GM23338 (cell line): ENCODE measurements around the gene TMEM174. TPM values are rescaled to one million over a fixed set of nuclear protein-coding genes. Genes with fewer than 3 reads are reported as not detected.
A peak's percentile ranks its signal among the peaks of the same experiment; 100 is the strongest.

ENCODE experiments used
- ATAC-seq: fragments of 200-7000 bp; cut with Tn5 transposase; 3 replicates; pipeline ENCODE4 v1.9.1; 2020
- DNase-seq: peaks from one replicate; pipeline ENCODE4 v3.0.0-alpha.2; 2015; ENCODE audit warnings: low spot score
- H2AFZ ChIP-seq: fragments of 200-600 bp; sonication (generic); 2 replicates; pipeline ENCODE4 v1.8.0; 2016; ENCODE audit warnings: antibody characterized with exemption, mild to moderate bottlenecking, moderate library complexity
- H3F3A ChIP-seq: fragments of 200-600 bp; sonication (generic); replicated peaks from 2 replicates; pipeline ENCODE4 v1.8.0; 2017; ENCODE audit warnings: antibody characterized with exemption, mixed run types, low read depth
- H3K27ac ChIP-seq: fragments of 200-600 bp; sonication (generic); 2 replicates; pipeline ENCODE4 v1.6.1; 2016; ENCODE audit warnings: low read depth
- H3K27me3 ChIP-seq: fragments of 200-600 bp; sonication (generic); 2 replicates; pipeline ENCODE4 v1.8.0; 2016; ENCODE audit warnings: mild to moderate bottlenecking, mixed run types, moderate library complexity; ENCODE audit not compliant: insufficient read depth
- H3K36me3 ChIP-seq: fragments of 200-600 bp; sonication (generic); 2 replicates; pipeline ENCODE4 v1.8.0; 2016; ENCODE audit warnings: mild to moderate bottlenecking; ENCODE audit not compliant: insufficient read depth
- H3K4me1 ChIP-seq: fragments of 200-600 bp; sonication (generic); 2 replicates; pipeline ENCODE4 v1.8.0; 2016; ENCODE audit warnings: mild to moderate bottlenecking, moderate library complexity; ENCODE audit not compliant: insufficient read depth
- H3K4me2 ChIP-seq: fragments of 200-600 bp; sonication (generic); 2 replicates; pipeline ENCODE4 v1.7.1; 2017; ENCODE audit warnings: mixed run types
- H3K4me3 ChIP-seq: fragments of 200-600 bp; sonication (generic); 2 replicates; pipeline ENCODE4 v1.6.1; 2016; ENCODE audit warnings: mixed run types
- H3K79me2 ChIP-seq: fragments of 200-600 bp; sonication (generic); replicated peaks from 2 replicates; pipeline ENCODE4 v1.8.0; 2017; ENCODE audit warnings: mild to moderate bottlenecking; ENCODE audit not compliant: insufficient read depth
- H3K9me2 ChIP-seq: fragments of 200-600 bp; sonication (generic); 2 replicates; pipeline ENCODE4 v1.8.0; 2017; ENCODE audit not compliant: insufficient read depth
- H4K20me1 ChIP-seq: fragments of 200-600 bp; sonication (generic); replicated peaks from 2 replicates; pipeline ENCODE4 v1.8.0; 2017; ENCODE audit warnings: mild to moderate bottlenecking; ENCODE audit not compliant: insufficient read depth
- H3K27ac Mint-ChIP-seq: 2 replicates; pipeline ENCODE4 v1.8.0; 2020; ENCODE audit warnings: inconsistent platforms, mild to moderate bottlenecking, moderate library complexity, mixed read lengths
- H3K27me3 Mint-ChIP-seq: 3 replicates; pipeline ENCODE4 v1.8.0; 2022; ENCODE audit warnings: low read depth, mild to moderate bottlenecking, moderate library complexity, mixed read lengths, inconsistent platforms; ENCODE audit not compliant: insufficient read depth, poor library complexity
- H3K36me3 Mint-ChIP-seq: 3 replicates; pipeline ENCODE4 v1.8.0; 2021; ENCODE audit warnings: low read depth, mild to moderate bottlenecking, inconsistent platforms, moderate library complexity, mixed read lengths
- H3K4me1 Mint-ChIP-seq: 3 replicates; pipeline ENCODE4 v1.8.0; 2020; ENCODE audit warnings: mild to moderate bottlenecking, inconsistent platforms, mixed read lengths
- H3K4me3 Mint-ChIP-seq: 3 replicates; pipeline ENCODE4 v1.8.0; 2021; ENCODE audit warnings: moderate library complexity, mild to moderate bottlenecking, inconsistent platforms, mixed read lengths
- H3K9me3 Mint-ChIP-seq: 3 replicates; pipeline ENCODE4 v1.8.0; 2020; ENCODE audit warnings: moderate library complexity, mild to moderate bottlenecking, inconsistent platforms, mixed read lengths
- EZH2 ChIP-seq: fragments of 200-600 bp; sonication (generic); IDR thresholded peaks from one replicate; pipeline ENCODE4 v1.8.0; 2017; ENCODE audit warnings: antibody characterized with exemption, mild to moderate bottlenecking, low read depth; ENCODE audit not compliant: unreplicated experiment
- NANOG ChIP-seq: IDR thresholded peaks from 2 replicates; pipeline ENCODE4 v1.6.1; 2016; ENCODE audit warnings: antibody characterized with exemption, borderline replicate concordance
- polyA plus RNA-seq: library from polyadenylated mRNA; unstranded; fragments of >200 nt; fragmentation: Nextera tagmentation; extraction: Ambion mirVana; gene quantifications from 2 replicates; pipeline ENCODE4 v1.2.1, GENCODE V29; 2016
- total RNA-seq: library from RNA; depleted of rRNA; stranded (reverse); fragments of >200 nt; shearing (Covaris generic); gene quantifications from 2 replicates; pipeline ENCODE4 v1.2.3, GENCODE V29; 2014
- TF ChIP-seq, protein P1 (sequence below), 2 experiments: fragments of 200-600 bp in 1 of 2; sonication (generic) in 1 of 2; conservative IDR thresholded peaks; 2 replicates each; pipeline versions ENCODE4 v1.5.1 to v1.6.1; 2016 to 2017; ENCODE audit warnings: antibody characterized with exemption in 2 of 2, low read depth in 2 of 2, mild to moderate bottlenecking in 2 of 2, moderate library complexity in 1 of 2
- TF ChIP-seq, protein P2 (sequence below): fragments of 250-450 bp; sonication (Bioruptor Pico); IDR thresholded peaks from 2 replicates; pipeline ENCODE4 v1.5.0; 2020; ENCODE audit warnings: mild to moderate bottlenecking, moderate library complexity

The TMEM174 gene
- total and polyA plus RNA-seq, 2 experiments from 2014 or later: not detected

DNA sequence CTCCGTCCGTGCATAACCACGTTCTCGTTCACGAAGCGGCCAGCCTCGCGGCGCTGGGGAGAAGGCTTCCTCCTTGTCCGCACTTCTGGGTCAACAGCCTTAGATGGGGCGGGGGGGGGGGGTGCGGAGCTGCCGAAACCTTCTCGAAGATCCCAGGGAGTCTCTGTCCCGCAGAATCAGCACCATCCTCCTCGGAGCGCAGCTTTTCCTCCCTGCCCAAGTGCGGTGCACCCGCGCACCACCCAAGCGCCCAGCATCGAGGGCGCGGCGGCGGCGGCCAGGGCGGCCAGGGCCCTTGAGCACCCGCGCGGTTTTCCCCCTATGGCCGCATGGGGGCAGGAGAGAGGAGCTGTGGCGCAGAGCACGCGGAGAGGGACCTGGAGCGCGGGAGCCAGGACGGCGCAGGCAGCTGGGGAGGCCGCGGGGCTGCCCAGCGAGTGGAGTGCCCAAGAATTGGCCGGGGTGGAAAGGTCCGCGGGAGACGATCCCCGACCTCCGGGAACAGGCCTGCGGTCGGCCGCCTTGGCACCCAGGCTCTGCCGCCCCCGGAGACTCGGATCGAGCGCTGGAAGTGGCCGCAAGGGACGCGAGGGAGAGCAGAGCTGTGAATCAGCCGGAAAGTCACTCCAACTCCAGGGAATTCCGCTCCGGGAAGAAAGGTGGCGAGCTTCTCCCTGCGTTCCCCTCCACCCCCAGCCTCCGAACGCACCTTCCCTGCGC, 43.1 kb downstream of the TMEM174 start:
- Histone ChIP-seq H4K20me1 (0 out of 2 replicates have a peak, but pooled peaks cover 2% of the 10 kb centered on the region), H3K79me2 (no peaks in the 10 kb centered on the region), H3F3A (0 out of 2 replicates have a peak, but pooled peaks cover 6% of the 10 kb centered on the region), H3K4me3 (peak overlapping the region; percentile 62), H3K36me3 (no peaks in the 10 kb centered on the region), H3K9me2 (peaks cover 6% of the 10 kb centered on the region; the same call in 1 of the 2 replicates), H3K27ac (no peak overlapping the region), H2AFZ (peak overlapping the region; percentile 92), H3K27me3 (peaks cover 74% of the 10 kb centered on the region), H3K4me1 (peaks cover 25% of the 10 kb centered on the region), H3K4me2 (peak overlapping the region; percentile 90)
- H3K27me3 Mint-ChIP-seq: peaks cover 63% of the 10 kb centered on the region
- TF ChIP-seq, protein P1, sequence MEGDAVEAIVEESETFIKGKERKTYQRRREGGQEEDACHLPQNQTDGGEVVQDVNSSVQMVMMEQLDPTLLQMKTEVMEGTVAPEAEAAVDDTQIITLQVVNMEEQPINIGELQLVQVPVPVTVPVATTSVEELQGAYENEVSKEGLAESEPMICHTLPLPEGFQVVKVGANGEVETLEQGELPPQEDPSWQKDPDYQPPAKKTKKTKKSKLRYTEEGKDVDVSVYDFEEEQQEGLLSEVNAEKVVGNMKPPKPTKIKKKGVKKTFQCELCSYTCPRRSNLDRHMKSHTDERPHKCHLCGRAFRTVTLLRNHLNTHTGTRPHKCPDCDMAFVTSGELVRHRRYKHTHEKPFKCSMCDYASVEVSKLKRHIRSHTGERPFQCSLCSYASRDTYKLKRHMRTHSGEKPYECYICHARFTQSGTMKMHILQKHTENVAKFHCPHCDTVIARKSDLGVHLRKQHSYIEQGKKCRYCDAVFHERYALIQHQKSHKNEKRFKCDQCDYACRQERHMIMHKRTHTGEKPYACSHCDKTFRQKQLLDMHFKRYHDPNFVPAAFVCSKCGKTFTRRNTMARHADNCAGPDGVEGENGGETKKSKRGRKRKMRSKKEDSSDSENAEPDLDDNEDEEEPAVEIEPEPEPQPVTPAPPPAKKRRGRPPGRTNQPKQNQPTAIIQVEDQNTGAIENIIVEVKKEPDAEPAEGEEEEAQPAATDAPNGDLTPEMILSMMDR (conservative IDR thresholded peaks at IDR 0.05; ENCODE audit: low read depth in 2 of 2): peak; percentile 65 to 84
- TF ChIP-seq EZH2: peak; percentile 48
- TF ChIP-seq NANOG: no peak
- TF ChIP-seq, protein P2, sequence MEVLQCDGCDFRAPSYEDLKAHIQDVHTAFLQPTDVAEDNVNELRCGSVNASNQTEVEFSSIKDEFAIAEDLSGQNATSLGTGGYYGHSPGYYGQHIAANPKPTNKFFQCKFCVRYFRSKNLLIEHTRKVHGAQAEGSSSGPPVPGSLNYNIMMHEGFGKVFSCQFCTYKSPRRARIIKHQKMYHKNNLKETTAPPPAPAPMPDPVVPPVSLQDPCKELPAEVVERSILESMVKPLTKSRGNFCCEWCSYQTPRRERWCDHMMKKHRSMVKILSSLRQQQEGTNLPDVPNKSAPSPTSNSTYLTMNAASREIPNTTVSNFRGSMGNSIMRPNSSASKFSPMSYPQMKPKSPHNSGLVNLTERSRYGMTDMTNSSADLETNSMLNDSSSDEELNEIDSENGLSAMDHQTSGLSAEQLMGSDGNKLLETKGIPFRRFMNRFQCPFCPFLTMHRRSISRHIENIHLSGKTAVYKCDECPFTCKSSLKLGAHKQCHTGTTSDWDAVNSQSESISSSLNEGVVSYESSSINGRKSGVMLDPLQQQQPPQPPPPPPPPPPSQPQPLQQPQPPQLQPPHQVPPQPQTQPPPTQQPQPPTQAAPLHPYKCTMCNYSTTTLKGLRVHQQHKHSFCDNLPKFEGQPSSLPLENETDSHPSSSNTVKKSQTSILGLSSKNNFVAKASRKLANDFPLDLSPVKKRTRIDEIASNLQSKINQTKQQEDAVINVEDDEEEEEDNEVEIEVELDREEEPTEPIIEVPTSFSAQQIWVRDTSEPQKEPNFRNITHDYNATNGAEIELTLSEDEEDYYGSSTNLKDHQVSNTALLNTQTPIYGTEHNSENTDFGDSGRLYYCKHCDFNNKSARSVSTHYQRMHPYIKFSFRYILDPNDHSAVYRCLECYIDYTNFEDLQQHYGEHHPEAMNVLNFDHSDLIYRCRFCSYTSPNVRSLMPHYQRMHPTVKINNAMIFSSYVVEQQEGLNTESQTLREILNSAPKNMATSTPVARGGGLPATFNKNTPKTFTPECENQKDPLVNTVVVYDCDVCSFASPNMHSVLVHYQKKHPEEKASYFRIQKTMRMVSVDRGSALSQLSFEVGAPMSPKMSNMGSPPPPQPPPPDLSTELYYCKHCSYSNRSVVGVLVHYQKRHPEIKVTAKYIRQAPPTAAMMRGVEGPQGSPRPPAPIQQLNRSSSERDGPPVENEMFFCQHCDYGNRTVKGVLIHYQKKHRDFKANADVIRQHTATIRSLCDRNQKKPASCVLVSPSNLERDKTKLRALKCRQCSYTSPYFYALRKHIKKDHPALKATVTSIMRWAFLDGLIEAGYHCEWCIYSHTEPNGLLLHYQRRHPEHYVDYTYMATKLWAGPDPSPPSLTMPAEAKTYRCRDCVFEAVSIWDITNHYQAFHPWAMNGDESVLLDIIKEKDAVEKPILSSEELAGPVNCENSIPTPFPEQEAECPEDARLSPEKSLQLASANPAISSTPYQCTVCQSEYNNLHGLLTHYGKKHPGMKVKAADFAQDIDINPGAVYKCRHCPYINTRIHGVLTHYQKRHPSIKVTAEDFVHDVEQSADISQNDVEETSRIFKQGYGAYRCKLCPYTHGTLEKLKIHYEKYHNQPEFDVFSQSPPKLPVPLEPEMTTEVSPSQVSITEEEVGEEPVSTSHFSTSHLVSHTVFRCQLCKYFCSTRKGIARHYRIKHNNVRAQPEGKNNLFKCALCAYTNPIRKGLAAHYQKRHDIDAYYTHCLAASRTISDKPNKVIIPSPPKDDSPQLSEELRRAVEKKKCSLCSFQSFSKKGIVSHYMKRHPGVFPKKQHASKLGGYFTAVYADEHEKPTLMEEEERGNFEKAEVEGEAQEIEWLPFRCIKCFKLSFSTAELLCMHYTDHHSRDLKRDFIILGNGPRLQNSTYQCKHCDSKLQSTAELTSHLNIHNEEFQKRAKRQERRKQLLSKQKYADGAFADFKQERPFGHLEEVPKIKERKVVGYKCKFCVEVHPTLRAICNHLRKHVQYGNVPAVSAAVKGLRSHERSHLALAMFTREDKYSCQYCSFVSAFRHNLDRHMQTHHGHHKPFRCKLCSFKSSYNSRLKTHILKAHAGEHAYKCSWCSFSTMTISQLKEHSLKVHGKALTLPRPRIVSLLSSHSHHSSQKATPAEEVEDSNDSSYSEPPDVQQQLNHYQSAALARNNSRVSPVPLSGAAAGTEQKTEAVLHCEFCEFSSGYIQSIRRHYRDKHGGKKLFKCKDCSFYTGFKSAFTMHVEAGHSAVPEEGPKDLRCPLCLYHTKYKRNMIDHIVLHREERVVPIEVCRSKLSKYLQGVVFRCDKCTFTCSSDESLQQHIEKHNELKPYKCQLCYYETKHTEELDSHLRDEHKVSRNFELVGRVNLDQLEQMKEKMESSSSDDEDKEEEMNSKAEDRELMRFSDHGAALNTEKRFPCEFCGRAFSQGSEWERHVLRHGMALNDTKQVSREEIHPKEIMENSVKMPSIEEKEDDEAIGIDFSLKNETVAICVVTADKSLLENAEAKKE (CRISPR knock-in tag): no peak
- H3K4me3 Mint-ChIP-seq: peak overlapping the region; percentile 69
- H3K9me3 Mint-ChIP-seq: peaks cover 2% of the 10 kb centered on the region; the same call in 1 of the 3 replicates
- no peak overlapping the region for H3K27ac Mint-ChIP-seq
- H3K4me1 Mint-ChIP-seq: peaks cover 23% of the 10 kb centered on the region
- peak; percentile 89 for DNase-seq
- no peaks in the 10 kb centered on the region for H3K36me3 Mint-ChIP-seq
- ATAC-seq: peak; percentile 94
